Kidney (tissue), 14 donors: ENCODE measurements around the gene PLXNA2. TPM values are rescaled to one million over a fixed set of nuclear protein-coding genes. Genes with fewer than 3 reads are reported as not detected.

Experiments used
- DNase-seq, 5 donors: peaks; one replicate each; pipeline ENCODE4 v3.0.0-alpha.2; 2013 to 2020
- FAIRE-seq: peaks from 2 replicates; lab custom pipeline; 2012; peaks lifted over from hg19 to GRCh38; lab: Jason Lieb, UNC
- H3K27ac ChIP-seq, 2 donors: one replicate each; pipeline ENCODE4 v1.7.0; 2013; ENCODE audit warnings: low read depth in 2 of 2, low read length in 2 of 2, inconsistent platforms in 1 of 2
- H3K27me3 ChIP-seq: one replicate; pipeline ENCODE4 v1.7.1; 2013; ENCODE audit warnings: low read length, inconsistent platforms; ENCODE audit not compliant: control insufficient read depth, insufficient read depth
- H3K36me3 ChIP-seq, 3 donors: one replicate each; pipeline versions ENCODE4 v1.7.0 to v1.7.1; 2013; ENCODE audit warnings: low read length in 3 of 3, control low read depth in 1 of 3, inconsistent platforms in 1 of 3; ENCODE audit not compliant: insufficient read depth in 3 of 3, control insufficient read depth in 2 of 3
- H3K4me1 ChIP-seq, 3 donors: one replicate each; pipeline versions ENCODE4 v1.7.0 to v1.7.1; 2013; ENCODE audit warnings: low read length in 3 of 3, inconsistent platforms in 1 of 3, low read depth in 1 of 3; ENCODE audit not compliant: control insufficient read depth in 2 of 3, insufficient read depth in 2 of 3
- H3K4me3 ChIP-seq, 3 donors: one replicate each; pipeline versions ENCODE4 v1.7.0 to v1.8.1; 2013; ENCODE audit warnings: low read length in 3 of 3, control low read depth in 1 of 3, inconsistent platforms in 1 of 3
- H3K9ac ChIP-seq, 3 donors: one replicate each; pipeline versions ENCODE4 v1.7.0 to v1.7.1; 2013; ENCODE audit warnings: low read length in 3 of 3, control low read depth in 1 of 3, inconsistent platforms in 1 of 3
- H3K9me3 ChIP-seq, 3 donors: one replicate each; pipeline versions ENCODE4 v1.7.0 to v1.7.1; 2013; ENCODE audit warnings: low read length in 3 of 3, control low read depth in 1 of 3, inconsistent platforms in 1 of 3; ENCODE audit not compliant: control insufficient read depth in 2 of 3, insufficient read depth in 1 of 3
- intact Hi-C: fragments of 100-400 bp; cut with DNase I; formaldehyde crosslinking; loops from one replicate; pipeline ENCODE4 v1.11.1; 2022
- polyA plus RNA-seq: library from polyadenylated mRNA; stranded (reverse); fragments of 350-450 nt; fragmentation: Illumina TruSeq; extraction: RNeasy Lipid Tissue Mini Kit (QIAGEN cat#74804); gene quantifications from one replicate; pipeline ENCODE4 v1.2.3, GENCODE V29; 2014; ENCODE audit warnings: low read depth, low replicate concordance; ENCODE audit not compliant: insufficient read depth
- total RNA-seq: library from RNA; stranded (reverse); fragmentation: NEBNext Ultra II Directional; extraction: Animal tissue kit (Norgen Biotek cat#: 25700); gene quantifications from one replicate; pipeline ENCODE4 v1.2.1, GENCODE V29; 2021
- TF ChIP-seq, protein P1 (sequence below): IDR thresholded peaks from 3 replicates; pipeline ENCODE4 v1.5.1; 2012; ENCODE audit warnings: mild to moderate bottlenecking, moderate library complexity, borderline replicate concordance; ENCODE audit not compliant: insufficient read depth; ENCODE audit errors: extremely low read depth
- donor health status: control.
- donor health status: control.
- donor health status: control.
- donor health status: control.
- donor health status: control.
- donor health status: DM: yes; HTN: yes; CAD: no.
- donor health status: Normal renal cell carcinoma (clear cell type).

The PLXNA2 gene
- total and polyA plus RNA-seq, 2 donors from 2014 or later, result 2.4 to 27.9 TPM

DNA sequence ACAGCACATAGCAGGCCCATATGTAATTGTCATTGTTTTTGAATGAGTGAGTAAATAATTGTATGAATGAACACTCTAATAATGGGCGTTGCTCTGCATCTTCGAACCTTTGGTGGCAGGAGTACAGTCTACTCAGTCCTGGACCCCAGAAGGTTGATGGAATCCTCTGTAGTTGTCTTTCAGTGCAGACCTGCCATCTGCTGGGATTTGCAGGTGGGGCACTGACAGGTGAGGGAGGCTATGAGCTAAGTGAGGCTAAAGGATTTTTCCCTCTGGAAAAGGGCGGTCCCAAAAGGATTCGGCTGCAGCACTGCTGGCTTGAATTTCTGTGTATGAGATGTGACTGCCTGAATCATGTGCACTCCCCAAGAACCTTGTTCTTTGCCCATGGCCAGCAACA is 53.4 kb downstream of the PLXNA2 start:
- Histone ChIP-seq H3K9me3 (no peaks in the 10 kb centered on the region), H3K4me1 (no peaks in the 10 kb centered on the region), H3K9ac (no peak overlapping the region), H3K27me3 (no peaks in the 10 kb centered on the region), H3K4me3 (no peak overlapping the region), H3K27ac (no peak overlapping the region), H3K36me3 (peaks cover 0 to 3% (median 0%) of the 10 kb centered on the region in 3 donors)
- FAIRE-seq (no peak), DNase-seq (no peak)
- TF ChIP-seq, protein P1, sequence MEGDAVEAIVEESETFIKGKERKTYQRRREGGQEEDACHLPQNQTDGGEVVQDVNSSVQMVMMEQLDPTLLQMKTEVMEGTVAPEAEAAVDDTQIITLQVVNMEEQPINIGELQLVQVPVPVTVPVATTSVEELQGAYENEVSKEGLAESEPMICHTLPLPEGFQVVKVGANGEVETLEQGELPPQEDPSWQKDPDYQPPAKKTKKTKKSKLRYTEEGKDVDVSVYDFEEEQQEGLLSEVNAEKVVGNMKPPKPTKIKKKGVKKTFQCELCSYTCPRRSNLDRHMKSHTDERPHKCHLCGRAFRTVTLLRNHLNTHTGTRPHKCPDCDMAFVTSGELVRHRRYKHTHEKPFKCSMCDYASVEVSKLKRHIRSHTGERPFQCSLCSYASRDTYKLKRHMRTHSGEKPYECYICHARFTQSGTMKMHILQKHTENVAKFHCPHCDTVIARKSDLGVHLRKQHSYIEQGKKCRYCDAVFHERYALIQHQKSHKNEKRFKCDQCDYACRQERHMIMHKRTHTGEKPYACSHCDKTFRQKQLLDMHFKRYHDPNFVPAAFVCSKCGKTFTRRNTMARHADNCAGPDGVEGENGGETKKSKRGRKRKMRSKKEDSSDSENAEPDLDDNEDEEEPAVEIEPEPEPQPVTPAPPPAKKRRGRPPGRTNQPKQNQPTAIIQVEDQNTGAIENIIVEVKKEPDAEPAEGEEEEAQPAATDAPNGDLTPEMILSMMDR, result no peak
- intact Hi-C loops, result no loop called here

- Histone ChIP-seq H3K9ac (no peak overlapping the region), H3K9me3 (no peaks in the 10 kb centered on the region), H3K4me1 (no peaks in the 10 kb centered on the region), H3K36me3 (peaks cover 0 to 3% (median 0%) of the 10 kb centered on the region in 3 donors), H3K4me3 (no peak overlapping the region), H3K27me3 (no peaks in the 10 kb centered on the region), H3K27ac (no peak overlapping the region)
- DNase-seq (no peak), FAIRE-seq (no peak)
- TF ChIP-seq, protein P1, result no peak
- intact Hi-C loops, result no loop called here
Measured at GRCh38 chr1:208189716-208190115, 54.5 kb downstream of the PLXNA2 start.

DNA sequence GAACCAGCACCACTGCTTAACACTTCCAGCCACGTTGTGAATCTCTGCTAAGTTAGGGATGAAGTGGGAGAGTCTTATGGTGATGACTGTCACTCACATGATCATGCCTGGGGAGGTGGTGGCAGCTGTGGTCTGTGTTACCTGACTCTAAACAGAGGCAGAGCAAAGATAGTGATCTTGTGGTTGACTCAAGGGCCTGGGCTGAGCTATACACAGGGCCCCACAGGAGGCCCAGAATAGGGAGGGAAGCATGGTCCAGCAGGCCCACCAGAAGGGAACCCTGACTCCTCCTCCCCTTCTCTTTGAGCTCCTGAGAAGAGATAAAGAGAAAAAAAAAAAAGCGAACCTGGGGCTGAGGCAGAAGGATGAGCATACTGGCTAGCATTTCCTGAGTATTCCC is 55.0 kb downstream of the PLXNA2 start:
- H3K27me3 ChIP-seq, result no peaks in the 10 kb centered on the region
- H3K4me3 ChIP-seq, result no peak overlapping the region
- intact Hi-C loops, result no loop called here
- TF ChIP-seq, protein P1, result no peak
- H3K36me3 ChIP-seq, result no peaks in the 10 kb centered on the region
- no peaks in the 10 kb centered on the region for H3K9me3 ChIP-seq
- no peak overlapping the region for H3K27ac ChIP-seq
- DNase-seq (no peak), FAIRE-seq (no peak)
- no peak overlapping the region for H3K9ac ChIP-seq
- H3K4me1 ChIP-seq, result no peaks in the 10 kb centered on the region

DNA sequence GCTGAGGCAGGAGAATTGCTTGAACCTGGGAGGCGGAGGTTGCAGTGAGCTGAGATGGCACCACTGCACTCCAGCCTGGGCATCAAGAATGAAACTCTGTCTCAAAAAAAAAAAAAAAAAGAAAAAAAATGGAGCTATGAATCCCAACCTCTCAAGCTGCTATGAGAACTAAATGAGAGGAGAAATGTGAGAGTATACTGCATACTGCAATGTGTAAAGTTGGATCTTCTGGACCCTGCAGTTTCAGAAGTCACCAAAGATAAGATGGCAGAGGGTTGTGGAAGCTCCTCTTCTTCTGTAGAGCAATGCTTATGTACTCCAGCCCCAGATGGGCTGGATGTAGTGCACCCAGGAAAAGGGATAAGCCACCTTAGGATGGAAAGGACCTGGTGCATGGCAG is 55.6 kb downstream of the PLXNA2 start:
- H3K36me3 ChIP-seq, result no peaks in the 10 kb centered on the region
- no peaks in the 10 kb centered on the region for H3K27me3 ChIP-seq
- H3K9ac ChIP-seq, result no peak overlapping the region
- no peaks in the 10 kb centered on the region for H3K4me1 ChIP-seq
- H3K9me3 ChIP-seq, result no peaks in the 10 kb centered on the region
- H3K4me3 ChIP-seq, result no peak overlapping the region
- H3K27ac ChIP-seq, result no peak overlapping the region
- no peak for FAIRE-seq
- intact Hi-C loops, result no loop called here
- no peak for DNase-seq
- TF ChIP-seq, protein P1, result no peak
